ENCODE data around the gene DYTN. TPM values are rescaled to one million over a fixed set of nuclear protein-coding genes. Genes with fewer than 3 reads are reported as not detected.

The DYTN gene, protein sequence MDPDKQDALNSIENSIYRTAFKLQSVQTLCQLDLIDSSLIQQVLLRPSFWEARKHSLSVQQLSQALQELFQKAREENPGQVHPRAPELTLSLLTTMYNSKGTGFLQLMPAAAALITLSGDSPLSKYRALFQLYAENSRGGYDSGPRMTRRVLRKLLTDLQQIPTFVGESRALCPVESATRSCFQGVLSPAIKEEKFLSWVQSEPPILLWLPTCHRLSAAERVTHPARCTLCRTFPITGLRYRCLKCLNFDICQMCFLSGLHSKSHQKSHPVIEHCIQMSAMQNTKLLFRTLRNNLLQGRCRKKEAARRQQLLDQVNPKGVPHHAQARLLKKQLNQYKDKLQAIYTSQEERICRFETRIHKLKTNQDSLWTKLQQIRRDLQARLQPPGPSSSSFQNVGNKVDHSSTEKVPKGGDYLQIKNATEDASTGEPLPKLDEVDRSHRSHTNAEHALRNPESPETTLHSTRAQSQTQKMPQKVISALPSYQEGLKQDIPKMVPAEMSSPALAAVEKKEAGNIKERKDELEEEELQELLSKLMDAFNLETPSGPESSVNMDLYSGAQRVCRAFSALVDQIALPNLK
- not detected in 2 replicates for total RNA-seq

GRCh38 chr2:206718296-206718695 is at the start of gene DYTN:
DYTN (minus strand) TSS chr2:206718396; CDS start chr2:206718279, 117 bp downstream.
- H3K27me3 ChIP-seq (ENCODE audit: insufficient read depth, low read length), result no peaks in the 10 kb centered on the region
- no peak within 1 kb of the TSS for H2AFZ ChIP-seq (ENCODE audit: low read length)
- H3K36me3 ChIP-seq (ENCODE audit: insufficient read depth, low read length), result no peaks in the 10 kb centered on the region
- H3K4me2 ChIP-seq (ENCODE audit: insufficient read depth, low read length), result no peak within 1 kb of the TSS
- no peaks in the 10 kb centered on the region for H3K79me2 ChIP-seq (ENCODE audit: insufficient read depth, low read length)
- no peaks in the 10 kb centered on the region for H4K20me1 ChIP-seq (ENCODE audit: insufficient read depth, low read length)
- no peak for DNase-seq (ENCODE audit: insufficient read length, low spot score, missing footprints)
- H3K9me3 ChIP-seq (ENCODE audit: low read depth, low read length), result no peaks in the 10 kb centered on the region
- no peaks in the 10 kb centered on the region for H3K4me1 ChIP-seq (ENCODE audit: insufficient read depth, low read length)
- TF ChIP-seq, protein P1, sequence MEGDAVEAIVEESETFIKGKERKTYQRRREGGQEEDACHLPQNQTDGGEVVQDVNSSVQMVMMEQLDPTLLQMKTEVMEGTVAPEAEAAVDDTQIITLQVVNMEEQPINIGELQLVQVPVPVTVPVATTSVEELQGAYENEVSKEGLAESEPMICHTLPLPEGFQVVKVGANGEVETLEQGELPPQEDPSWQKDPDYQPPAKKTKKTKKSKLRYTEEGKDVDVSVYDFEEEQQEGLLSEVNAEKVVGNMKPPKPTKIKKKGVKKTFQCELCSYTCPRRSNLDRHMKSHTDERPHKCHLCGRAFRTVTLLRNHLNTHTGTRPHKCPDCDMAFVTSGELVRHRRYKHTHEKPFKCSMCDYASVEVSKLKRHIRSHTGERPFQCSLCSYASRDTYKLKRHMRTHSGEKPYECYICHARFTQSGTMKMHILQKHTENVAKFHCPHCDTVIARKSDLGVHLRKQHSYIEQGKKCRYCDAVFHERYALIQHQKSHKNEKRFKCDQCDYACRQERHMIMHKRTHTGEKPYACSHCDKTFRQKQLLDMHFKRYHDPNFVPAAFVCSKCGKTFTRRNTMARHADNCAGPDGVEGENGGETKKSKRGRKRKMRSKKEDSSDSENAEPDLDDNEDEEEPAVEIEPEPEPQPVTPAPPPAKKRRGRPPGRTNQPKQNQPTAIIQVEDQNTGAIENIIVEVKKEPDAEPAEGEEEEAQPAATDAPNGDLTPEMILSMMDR (IDR thresholded peaks at IDR 0.05; ENCODE audit: extremely low read depth, low read depth, low read length), result no peak
- no peak within 1 kb of the TSS for H3K27ac ChIP-seq (ENCODE audit: low read depth, low read length)
- no peak within 1 kb of the TSS for H3K4me3 ChIP-seq (ENCODE audit: insufficient read depth, low read length)

GRCh38 chr2:206766057-206766930 is 48.1 kb upstream of the DYTN start:
- peaks cover 26% of the 10 kb centered on the region for H3K36me3 ChIP-seq (ENCODE audit: insufficient read depth, low read length)
- H3K9me3 ChIP-seq (ENCODE audit: low read depth, low read length), result no peaks in the 10 kb centered on the region
- peak; percentile 6 for DNase-seq (ENCODE audit: insufficient read length, low spot score, missing footprints)
- H3K4me2 ChIP-seq (ENCODE audit: insufficient read depth, low read length), result peak overlapping the region; percentile 98
- peak overlapping the region; percentile 96 for H2AFZ ChIP-seq (ENCODE audit: low read length)
- H3K79me2 ChIP-seq (ENCODE audit: insufficient read depth, low read length), result peaks cover 33% of the 10 kb centered on the region
- peak overlapping the region; percentile 98 for H3K27ac ChIP-seq (ENCODE audit: low read depth, low read length)
- TF ChIP-seq, protein P1 (IDR thresholded peaks at IDR 0.05; ENCODE audit: extremely low read depth, low read depth, low read length), result no peak
- peaks cover 3% of the 10 kb centered on the region for H3K27me3 ChIP-seq (ENCODE audit: insufficient read depth, low read length)
- peaks cover 7% of the 10 kb centered on the region for H4K20me1 ChIP-seq (ENCODE audit: insufficient read depth, low read length)
- H3K4me1 ChIP-seq (ENCODE audit: insufficient read depth, low read length), result peaks cover 5% of the 10 kb centered on the region
- peak overlapping the region; percentile 85 for H3K4me3 ChIP-seq (ENCODE audit: insufficient read depth, low read length)

DNA sequence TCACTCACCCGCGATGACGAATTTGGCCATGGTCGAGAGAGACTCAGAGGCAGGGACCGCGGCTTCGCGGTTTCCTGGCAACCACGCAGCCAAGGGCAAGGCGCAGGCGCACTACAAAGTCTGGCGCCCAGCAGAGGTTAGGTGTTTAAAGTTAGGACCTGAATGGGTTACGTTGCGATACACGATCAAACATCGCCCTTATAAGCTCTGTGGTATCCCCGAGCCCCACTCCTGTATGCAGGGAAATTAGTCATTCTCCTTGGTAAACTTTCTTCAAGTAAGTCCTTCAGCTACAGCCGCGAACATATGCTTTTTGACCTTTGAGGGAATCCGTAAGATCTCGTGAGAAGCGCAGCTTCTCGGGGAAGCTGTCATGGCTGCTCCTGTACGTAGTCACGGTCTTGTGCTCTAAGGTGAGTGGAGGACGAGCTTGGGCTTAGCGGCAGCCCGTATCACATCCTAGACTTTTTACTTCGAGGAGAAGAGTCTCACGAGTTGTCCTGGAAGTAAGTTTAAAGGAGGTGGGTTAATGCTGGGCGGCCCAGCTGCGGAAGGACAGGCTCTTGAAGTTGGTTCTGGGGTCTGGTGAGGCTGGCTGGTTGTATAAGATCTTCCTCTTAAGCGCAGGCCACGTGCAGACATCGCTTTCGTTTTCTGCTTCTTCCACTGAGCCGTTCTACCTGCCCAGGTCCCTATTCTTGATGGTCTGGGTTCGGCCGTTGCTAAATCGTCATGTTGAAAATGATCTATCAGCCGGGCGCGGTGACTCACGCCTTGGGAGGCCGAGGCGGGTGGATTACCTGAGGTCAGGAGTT is 47.3 kb upstream of the DYTN start, which contains the start of the genes FASTKD2 and MDH1B:
Gene FASTKD2, plus strand, starts transcription at position 365 of the 815 bp plus-strand sequence. CDS start 1,088 bp downstream, outside the sequence.
Gene MDH1B, minus strand, starts transcription at position 87 of the 815 bp plus-strand sequence. Its CDS starts 57 bp downstream, at position 30.
- H3K9me3 ChIP-seq (ENCODE audit: low read depth, low read length), result no peaks in the 10 kb centered on the region
- peak; percentile 94 for DNase-seq (ENCODE audit: insufficient read length, low spot score, missing footprints)
- H3K4me3 ChIP-seq (ENCODE audit: insufficient read depth, low read length), result peak within 1 kb of the TSS; percentile 85
- H3K4me1 ChIP-seq (ENCODE audit: insufficient read depth, low read length), result peaks cover 5% of the 10 kb centered on the region
- peak within 1 kb of the TSS; percentile 96 for H2AFZ ChIP-seq (ENCODE audit: low read length)
- H3K79me2 ChIP-seq (ENCODE audit: insufficient read depth, low read length), result peaks cover 33% of the 10 kb centered on the region
- H3K4me2 ChIP-seq (ENCODE audit: insufficient read depth, low read length), result peak within 1 kb of the TSS; percentile 98
- peaks cover 20% of the 10 kb centered on the region for H3K36me3 ChIP-seq (ENCODE audit: insufficient read depth, low read length)
- peak within 1 kb of the TSS; percentile 98 for H3K27ac ChIP-seq (ENCODE audit: low read depth, low read length)
- H4K20me1 ChIP-seq (ENCODE audit: insufficient read depth, low read length), result peaks cover 7% of the 10 kb centered on the region
- TF ChIP-seq, protein P1 (IDR thresholded peaks at IDR 0.05; ENCODE audit: extremely low read depth, low read depth, low read length), result no peak
- H3K27me3 ChIP-seq (ENCODE audit: insufficient read depth, low read length), result peaks cover 3% of the 10 kb centered on the region

Data from osteoblast (primary cell).